ENCODE results near the gene ZNF530.

ZNF530 gene

GRCh38 chr19:57620673-57621348, 21.1 kb downstream of the ZNF530 start:
- TF ChIP-seq, protein P1, sequence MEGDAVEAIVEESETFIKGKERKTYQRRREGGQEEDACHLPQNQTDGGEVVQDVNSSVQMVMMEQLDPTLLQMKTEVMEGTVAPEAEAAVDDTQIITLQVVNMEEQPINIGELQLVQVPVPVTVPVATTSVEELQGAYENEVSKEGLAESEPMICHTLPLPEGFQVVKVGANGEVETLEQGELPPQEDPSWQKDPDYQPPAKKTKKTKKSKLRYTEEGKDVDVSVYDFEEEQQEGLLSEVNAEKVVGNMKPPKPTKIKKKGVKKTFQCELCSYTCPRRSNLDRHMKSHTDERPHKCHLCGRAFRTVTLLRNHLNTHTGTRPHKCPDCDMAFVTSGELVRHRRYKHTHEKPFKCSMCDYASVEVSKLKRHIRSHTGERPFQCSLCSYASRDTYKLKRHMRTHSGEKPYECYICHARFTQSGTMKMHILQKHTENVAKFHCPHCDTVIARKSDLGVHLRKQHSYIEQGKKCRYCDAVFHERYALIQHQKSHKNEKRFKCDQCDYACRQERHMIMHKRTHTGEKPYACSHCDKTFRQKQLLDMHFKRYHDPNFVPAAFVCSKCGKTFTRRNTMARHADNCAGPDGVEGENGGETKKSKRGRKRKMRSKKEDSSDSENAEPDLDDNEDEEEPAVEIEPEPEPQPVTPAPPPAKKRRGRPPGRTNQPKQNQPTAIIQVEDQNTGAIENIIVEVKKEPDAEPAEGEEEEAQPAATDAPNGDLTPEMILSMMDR (conservative IDR thresholded peaks at IDR 0.05): no peak
- TF ChIP-seq ZFX (IDR thresholded peaks at IDR 0.05): no peak

DNA sequence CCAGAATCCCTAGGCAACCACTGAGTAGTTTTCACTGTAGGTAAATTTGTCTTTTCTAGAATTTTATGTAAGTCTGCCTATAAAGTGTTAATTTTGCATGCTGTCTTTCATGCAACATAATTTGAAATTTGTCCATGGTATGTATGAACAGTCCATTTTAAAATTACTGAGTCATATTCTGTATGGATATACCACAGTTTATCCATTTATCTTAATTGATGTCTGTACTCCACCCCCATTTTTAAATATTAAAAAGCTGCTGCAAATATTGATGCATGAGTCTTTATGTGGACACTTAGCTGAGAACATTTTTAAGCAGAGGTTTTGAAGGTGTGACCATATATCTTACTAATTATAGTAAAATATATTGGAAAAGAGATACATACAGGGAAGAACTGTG, 23.4 kb downstream of the ZNF530 start:
- H3K27ac ChIP-seq: no peak overlapping the region
- no peak for TF ChIP-seq ZFX (IDR thresholded peaks at IDR 0.05)
- TF ChIP-seq, protein P1 (conservative IDR thresholded peaks at IDR 0.05): no peak

More at GRCh38 chr19:57620673-57621348, 21.1 kb downstream of the ZNF530 start:
- no peak overlapping the region for H3K27ac ChIP-seq

- peak within 1 kb of the TSS; percentile 63 for H3K27ac ChIP-seq
- TF ChIP-seq, protein P1 (conservative IDR thresholded peaks at IDR 0.05): no peak
- TF ChIP-seq ZFX (IDR thresholded peaks at IDR 0.05): no peak
These were observed 33.5 kb downstream of the ZNF530 start, which contains the start of gene ZNF211 for GRCh38 chr19:57632987-57633831. ZNF211 (plus strand) TSS chr19:57633168; CDS start chr19:57633347, 179 bp downstream.

- no peak for TF ChIP-seq ZFX (IDR thresholded peaks at IDR 0.05)
- TF ChIP-seq, protein P1 (conservative IDR thresholded peaks at IDR 0.05): no peak
- H3K27ac ChIP-seq: peak overlapping the region; percentile 63
These were observed 34.1 kb downstream of the ZNF530 start for GRCh38 chr19:57633832-57634131.

GRCh38 chr19:57637379-57637778, 37.7 kb downstream of the ZNF530 start:
- TF ChIP-seq, protein P1 (conservative IDR thresholded peaks at IDR 0.05): no peak
- no peak for TF ChIP-seq ZFX (IDR thresholded peaks at IDR 0.05)
- H3K27ac ChIP-seq: no peak overlapping the region

DNA sequence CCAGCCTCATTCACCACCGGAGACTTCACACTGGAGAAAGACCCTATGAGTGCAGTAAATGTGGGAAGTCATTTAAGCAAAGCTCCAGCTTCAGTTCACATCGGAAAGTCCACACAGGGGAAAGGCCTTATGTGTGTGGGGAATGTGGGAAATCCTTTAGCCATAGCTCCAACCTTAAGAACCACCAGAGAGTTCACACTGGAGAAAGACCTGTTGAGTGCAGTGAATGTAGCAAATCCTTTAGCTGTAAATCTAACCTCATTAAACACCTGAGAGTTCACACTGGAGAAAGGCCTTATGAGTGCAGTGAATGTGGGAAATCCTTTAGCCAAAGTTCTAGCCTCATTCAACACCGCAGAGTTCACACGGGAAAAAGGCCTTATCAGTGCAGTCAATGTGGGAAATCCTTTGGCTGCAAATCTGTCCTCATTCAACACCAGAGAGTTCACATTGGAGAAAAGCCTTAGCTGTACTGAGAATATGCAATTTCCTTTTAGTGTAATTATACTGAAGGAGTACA, 42.1 kb downstream of the ZNF530 start:
- TF ChIP-seq, protein P1 (conservative IDR thresholded peaks at IDR 0.05): no peak
- TF ChIP-seq ZFX (IDR thresholded peaks at IDR 0.05): no peak
- no peak overlapping the region for H3K27ac ChIP-seq
